ENCODE measurements around the gene ACRBP. TPM values are rescaled to one million over a fixed set of nuclear protein-coding genes. Genes with fewer than 3 reads are reported as not detected.

Gene ACRBP
- total RNA-seq, 1 donor from 2014 or later, result 0.54 TPM

GRCh38 chr12:6635856-6636531 lies 11.2 kb downstream of the ACRBP start, which contains the start of gene LPAR5:
LPAR5 (minus strand) TSS chr12:6635959; CDS start chr12:6621248, 14,711 bp downstream.
- peaks cover 16% of the 10 kb centered on the region for H3K27me3 Mint-ChIP-seq (ENCODE audit: low read depth, unreplicated experiment)
- H3K9ac ChIP-seq (ENCODE audit: low read length), result no peak within 1 kb of the TSS

GRCh38 chr12:6635375-6635855 lies 11.8 kb downstream of the ACRBP start:
- no peaks in the 10 kb centered on the region for H3K9me3 ChIP-seq (ENCODE audit: insufficient read depth, low read depth, low read length)
- peak overlapping the region; percentile 15 for H3K27ac Mint-ChIP-seq (ENCODE audit: unreplicated experiment)
- H3K4me3 ChIP-seq (ENCODE audit: insufficient read depth, low read depth, low read length), result no peak overlapping the region
- FAIRE-seq, result no peak
- DNase-seq (ENCODE audit: low read depth), result no peak
- no peak overlapping the region for H2AFZ ChIP-seq (ENCODE audit: low read depth, low read length)
- H3K79me2 ChIP-seq (ENCODE audit: insufficient read depth, low read length), result no peaks in the 10 kb centered on the region
- H3K36me3 ChIP-seq (ENCODE audit: insufficient read depth, low read length), result no peaks in the 10 kb centered on the region
- no peak overlapping the region for H3K9ac ChIP-seq (ENCODE audit: low read length)
- H3K9me3 Mint-ChIP-seq (ENCODE audit: unreplicated experiment), result peaks cover 13% of the 10 kb centered on the region
- peaks cover 17% of the 10 kb centered on the region for H3K4me1 Mint-ChIP-seq (ENCODE audit: low read depth, unreplicated experiment)
- TF ChIP-seq EZH2 (IDR thresholded peaks at IDR 0.05; ENCODE audit: insufficient read depth, low read length) (no peak), CTCF (IDR thresholded peaks at IDR 0.05; ENCODE audit: insufficient read depth, low read depth, low read length) (no peak)
- peaks cover 5% of the 10 kb centered on the region for H3K4me1 ChIP-seq (ENCODE audit: insufficient read depth, low read length)
- H3K27ac ChIP-seq (ENCODE audit: low read depth, low read length), result no peak overlapping the region
- H3K4me2 ChIP-seq (ENCODE audit: low read length), result no peak overlapping the region
- H3K36me3 Mint-ChIP-seq (ENCODE audit: low read depth, unreplicated experiment), result peaks cover 3% of the 10 kb centered on the region
- no peaks in the 10 kb centered on the region for H3K27me3 ChIP-seq (ENCODE audit: insufficient read depth, low read length)
- no peak overlapping the region for H3K4me3 Mint-ChIP-seq (ENCODE audit: unreplicated experiment)
- H4K20me1 ChIP-seq (ENCODE audit: insufficient read depth, low read length), result no peaks in the 10 kb centered on the region
- peaks cover 11% of the 10 kb centered on the region for H3K27me3 Mint-ChIP-seq (ENCODE audit: low read depth, unreplicated experiment)

More at GRCh38 chr12:6635856-6636531, 11.2 kb downstream of the ACRBP start, which contains the start of gene LPAR5:
- Histone ChIP-seq H3K27me3 (ENCODE audit: insufficient read depth, low read length) (no peaks in the 10 kb centered on the region), H4K20me1 (ENCODE audit: insufficient read depth, low read length) (no peaks in the 10 kb centered on the region), H3K27ac (ENCODE audit: low read depth, low read length) (no peak within 1 kb of the TSS), H3K4me3 (ENCODE audit: insufficient read depth, low read depth, low read length) (no peak within 1 kb of the TSS), H3K36me3 (ENCODE audit: insufficient read depth, low read length) (no peaks in the 10 kb centered on the region), H2AFZ (ENCODE audit: low read depth, low read length) (peak within 1 kb of the TSS; percentile 62), H3K79me2 (ENCODE audit: insufficient read depth, low read length) (no peaks in the 10 kb centered on the region), H3K4me1 (ENCODE audit: insufficient read depth, low read length) (peaks cover 5% of the 10 kb centered on the region), H3K4me2 (ENCODE audit: low read length) (peak within 1 kb of the TSS; percentile 19), H3K9me3 (ENCODE audit: insufficient read depth, low read depth, low read length) (no peaks in the 10 kb centered on the region)
- peaks cover 17% of the 10 kb centered on the region for H3K4me1 Mint-ChIP-seq (ENCODE audit: low read depth, unreplicated experiment)
- H3K9me3 Mint-ChIP-seq (ENCODE audit: unreplicated experiment), result peaks cover 18% of the 10 kb centered on the region
- FAIRE-seq (no peak), DNase-seq (ENCODE audit: low read depth) (peak; percentile 39)
- H3K36me3 Mint-ChIP-seq (ENCODE audit: low read depth, unreplicated experiment), result peaks cover 3% of the 10 kb centered on the region
- H3K27ac Mint-ChIP-seq (ENCODE audit: unreplicated experiment), result peak within 1 kb of the TSS; percentile 77
- no peak within 1 kb of the TSS for H3K4me3 Mint-ChIP-seq (ENCODE audit: unreplicated experiment)
- no peak for TF ChIP-seq CTCF (IDR thresholded peaks at IDR 0.05; ENCODE audit: insufficient read depth, low read depth, low read length)
- TF ChIP-seq EZH2 (IDR thresholded peaks at IDR 0.05; ENCODE audit: insufficient read depth, low read length), result no peak
